Cardiac muscle cell (in vitro differentiated cells and primary cell): ENCODE results near the gene ARHGEF19. TPM values are rescaled to one million over a fixed set of nuclear protein-coding genes. Genes with fewer than 3 reads are reported as not detected.

Experiments
- DNase-seq, 2 donors: peaks; one replicate each; pipeline versions ENCODE4 v3.0.0 to v3.0.0-alpha.2; 2010 to 2017; ENCODE audit warnings: low read depth in 1 of 2, low spot score in 1 of 2
- H3K27ac ChIP-seq: fragments of 200-600 bp; sonication (generic); 2 replicates; pipeline ENCODE4 v1.5.1; 2016
- H3K27me3 ChIP-seq: fragments of 200-600 bp; sonication (generic); 2 replicates; pipeline ENCODE4 v1.6.0; 2016; ENCODE audit warnings: control low read depth
- H3K36me3 ChIP-seq: fragments of 200-600 bp; sonication (generic); 2 replicates; pipeline ENCODE4 v1.5.1; 2016; ENCODE audit warnings: control low read depth
- H3K4me1 ChIP-seq: fragments of 200-600 bp; sonication (generic); 2 replicates; pipeline ENCODE4 v1.8.1; 2017; ENCODE audit warnings: low read depth, mild to moderate bottlenecking, mixed run types
- H3K4me3 ChIP-seq: fragments of 200-600 bp; sonication (generic); 2 replicates; pipeline ENCODE4 v1.5.1; 2016; ENCODE audit warnings: mild to moderate bottlenecking
- H3K9me3 ChIP-seq: fragments of 200-600 bp; sonication (generic); 2 replicates; pipeline ENCODE4 v1.5.1; 2017; ENCODE audit warnings: low read depth, mild to moderate bottlenecking, control low read depth
- CTCF ChIP-seq: IDR thresholded peaks from 2 replicates; pipeline ENCODE4 v1.5.1; 2012; ENCODE audit warnings: low read depth, mild to moderate bottlenecking, low read length
- polyA plus RNA-seq: library from polyadenylated mRNA; unstranded; fragments of >200 nt; fragmentation: Nextera tagmentation; extraction: Ambion mirVana; gene quantifications from 2 replicates; pipeline ENCODE4 v1.2.1, GENCODE V29; 2016
- total RNA-seq: library from RNA; depleted of rRNA; stranded (reverse); fragments of >200 nt; gene quantifications from 2 replicates; pipeline ENCODE4 v1.2.3, GENCODE V29; 2016

The ARHGEF19 gene
- total and polyA plus RNA-seq, 2 experiments from 2014 or later, result 4.0 to 6.7 TPM

GRCh38 chr1:16232316-16232710 is 19.9 kb upstream of the ARHGEF19 start:
- DNase-seq, result no peak
- peaks cover 18% of the 10 kb centered on the region for H3K27me3 ChIP-seq
- H3K4me3 ChIP-seq, result no peak overlapping the region
- H3K27ac ChIP-seq, result no peak overlapping the region
- no peaks in the 10 kb centered on the region for H3K4me1 ChIP-seq
- no peak for TF ChIP-seq CTCF
- no peaks in the 10 kb centered on the region for H3K36me3 ChIP-seq
- no peaks in the 10 kb centered on the region for H3K9me3 ChIP-seq

- H3K4me3 ChIP-seq, result no peak overlapping the region
- no peak for DNase-seq
- TF ChIP-seq CTCF, result no peak
- H3K27ac ChIP-seq, result no peak overlapping the region
- no peaks in the 10 kb centered on the region for H3K4me1 ChIP-seq
- H3K36me3 ChIP-seq, result no peaks in the 10 kb centered on the region
- no peaks in the 10 kb centered on the region for H3K9me3 ChIP-seq
- H3K27me3 ChIP-seq, result peaks cover 22% of the 10 kb centered on the region
These were observed 19.2 kb upstream of the ARHGEF19 start for GRCh38 chr1:16231331-16232315.

- TF ChIP-seq CTCF, result no peak
- DNase-seq, result no peak
- peaks cover 30% of the 10 kb centered on the region for H3K27me3 ChIP-seq
- H3K4me3 ChIP-seq, result no peak overlapping the region
- no peaks in the 10 kb centered on the region for H3K4me1 ChIP-seq
- no peaks in the 10 kb centered on the region for H3K36me3 ChIP-seq
- H3K9me3 ChIP-seq, result no peaks in the 10 kb centered on the region
- H3K27ac ChIP-seq, result no peak overlapping the region
These were observed 18.3 kb upstream of the ARHGEF19 start for GRCh38 chr1:16230744-16231143.

GRCh38 chr1:16229976-16230740 is 17.7 kb upstream of the ARHGEF19 start:
- DNase-seq, result no peak
- H3K36me3 ChIP-seq, result no peaks in the 10 kb centered on the region
- TF ChIP-seq CTCF, result no peak

GRCh38 chr1:16226490-16227179 is 14.2 kb upstream of the ARHGEF19 start:
- Histone ChIP-seq H3K9me3 (no peaks in the 10 kb centered on the region), H3K27ac (no peak overlapping the region), H3K4me1 (no peaks in the 10 kb centered on the region), H3K4me3 (peak overlapping the region; percentile 23), H3K27me3 (peaks cover 57% of the 10 kb centered on the region), H3K36me3 (no peaks in the 10 kb centered on the region)
- DNase-seq, result peak; percentile 49 to 91
- no peak for TF ChIP-seq CTCF

More at GRCh38 chr1:16229976-16230740, 17.7 kb upstream of the ARHGEF19 start:
- Histone ChIP-seq H3K27me3 (peaks cover 35% of the 10 kb centered on the region), H3K27ac (no peak overlapping the region), H3K9me3 (no peaks in the 10 kb centered on the region), H3K4me1 (no peaks in the 10 kb centered on the region), H3K4me3 (no peak overlapping the region)
